GM12891 (cell line): ENCODE data around the gene TPO.

Experiments used
- DNase-seq: peaks from one replicate; pipeline ENCODE4 v3.0.0; 2011; ENCODE audit warnings: low spot score; ENCODE audit not compliant: insufficient read length
- FAIRE-seq: peaks from 2 replicates; lab custom pipeline; 2011; peaks lifted over from hg19 to GRCh38; lab: Jason Lieb, UNC
- PAX5 ChIP-seq: IDR thresholded peaks from 2 replicates; pipeline ENCODE4 v1.6.1; 2011; ENCODE audit warnings: low read length, moderate library complexity, mild to moderate bottlenecking; ENCODE audit not compliant: insufficient read depth, severe bottlenecking
- POLR2A ChIP-seq: IDR thresholded peaks from 2 replicates; pipeline ENCODE4 v1.6.1; 2011; ENCODE audit warnings: low read depth, low read length, control low read depth
- POLR2AphosphoS5 ChIP-seq: IDR thresholded peaks from 2 replicates; pipeline ENCODE4 v1.6.1; 2011; ENCODE audit warnings: low read depth, low read length, control low read depth
- POU2F2 ChIP-seq: IDR thresholded peaks from 2 replicates; pipeline ENCODE4 v1.6.1; 2011; ENCODE audit warnings: low read depth, mild to moderate bottlenecking, control low read depth, low read length, moderate library complexity
- SPI1 ChIP-seq: IDR thresholded peaks from 2 replicates; pipeline ENCODE4 v1.6.1; 2011; ENCODE audit warnings: low read depth, low read length, control low read depth
- TAF1 ChIP-seq: IDR thresholded peaks from 2 replicates; pipeline ENCODE4 v1.6.1; 2011; ENCODE audit warnings: low read depth, low read length, control low read depth

TPO gene

DNA sequence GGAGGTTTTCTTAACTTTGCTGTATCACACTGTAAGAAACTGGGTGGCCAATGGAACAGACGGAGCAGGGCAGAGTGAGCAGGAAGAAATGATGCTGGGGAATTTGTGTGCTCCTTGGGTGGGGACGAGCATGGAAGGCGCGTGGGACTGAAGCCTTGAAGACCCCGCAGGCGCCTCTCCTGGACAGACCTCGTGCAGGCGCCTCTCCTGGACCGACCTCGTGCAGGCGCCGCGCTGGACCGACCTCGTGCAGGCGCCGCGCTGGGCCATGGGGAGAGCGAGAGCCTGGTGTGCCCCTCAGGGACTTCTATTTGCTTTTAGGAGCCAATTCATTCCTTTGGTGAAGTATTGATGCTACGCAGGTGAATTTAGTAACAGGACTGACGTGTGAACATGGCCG is 8.9 kb downstream of the TPO start:
- TF ChIP-seq POU2F2 (no peak), TAF1 (no peak), POLR2A (no peak), PAX5 (no peak), POLR2AphosphoS5 (no peak), SPI1 (no peak)
- FAIRE-seq: no peak
- DNase-seq: no peak

DNA sequence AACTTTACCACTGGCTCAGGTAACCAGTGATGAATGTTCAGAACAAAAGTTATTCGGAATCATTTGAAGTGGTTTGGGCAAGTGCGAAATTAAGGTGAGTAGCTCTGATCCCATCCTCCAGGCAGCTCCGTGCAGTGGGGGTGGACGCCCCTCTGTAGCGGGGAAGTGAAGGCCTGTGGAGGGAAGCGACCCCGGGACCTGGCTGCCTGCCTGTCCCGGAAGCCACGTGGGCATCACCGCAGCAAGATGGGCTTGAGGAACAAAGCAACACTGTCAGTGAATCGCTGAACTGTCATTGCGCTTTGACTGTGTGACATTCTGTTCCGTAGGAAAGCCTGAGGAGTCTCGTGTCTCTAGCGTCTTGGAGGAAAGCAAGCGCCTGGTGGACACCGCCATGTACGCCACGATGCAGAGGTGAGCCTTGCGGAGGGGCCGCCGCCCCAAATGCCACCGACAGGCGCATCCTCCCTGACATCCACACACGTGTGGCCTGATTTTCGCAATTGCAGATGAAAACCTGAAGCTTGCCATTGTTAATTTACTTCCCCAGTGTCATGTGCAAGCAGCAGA is 9.5 kb downstream of the TPO start:
- TF ChIP-seq POU2F2: no peak
- no peak for TF ChIP-seq PAX5
- TF ChIP-seq POLR2A: no peak
- no peak for TF ChIP-seq TAF1
- TF ChIP-seq SPI1: no peak
- no peak for TF ChIP-seq POLR2AphosphoS5
- no peak for DNase-seq
- FAIRE-seq: no peak

DNA sequence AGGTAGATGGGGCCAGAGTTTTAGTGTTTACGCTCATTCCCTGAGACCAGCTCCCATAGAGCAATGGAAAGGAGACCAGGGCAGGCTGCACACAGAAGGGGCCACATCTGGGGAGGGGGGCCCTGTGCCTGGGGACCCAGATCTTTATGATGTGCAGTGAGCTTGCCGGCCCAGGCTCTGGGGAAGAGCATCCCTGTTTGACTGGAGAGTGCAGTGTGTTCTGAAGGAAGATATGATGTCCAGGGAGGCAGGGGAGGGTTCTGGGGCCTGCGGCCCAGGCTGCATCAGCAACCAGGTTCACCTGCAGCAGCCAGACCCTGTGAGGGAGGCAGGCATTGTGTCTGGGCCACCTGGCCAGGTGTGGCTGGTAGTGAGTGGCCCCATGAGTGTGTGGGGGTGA is 13.8 kb downstream of the TPO start:
- no peak for TF ChIP-seq POLR2AphosphoS5
- no peak for TF ChIP-seq POLR2A
- TF ChIP-seq POU2F2: no peak
- TF ChIP-seq SPI1: no peak
- TF ChIP-seq TAF1: no peak
- no peak for TF ChIP-seq PAX5
- no peak for FAIRE-seq
- no peak for DNase-seq

DNA sequence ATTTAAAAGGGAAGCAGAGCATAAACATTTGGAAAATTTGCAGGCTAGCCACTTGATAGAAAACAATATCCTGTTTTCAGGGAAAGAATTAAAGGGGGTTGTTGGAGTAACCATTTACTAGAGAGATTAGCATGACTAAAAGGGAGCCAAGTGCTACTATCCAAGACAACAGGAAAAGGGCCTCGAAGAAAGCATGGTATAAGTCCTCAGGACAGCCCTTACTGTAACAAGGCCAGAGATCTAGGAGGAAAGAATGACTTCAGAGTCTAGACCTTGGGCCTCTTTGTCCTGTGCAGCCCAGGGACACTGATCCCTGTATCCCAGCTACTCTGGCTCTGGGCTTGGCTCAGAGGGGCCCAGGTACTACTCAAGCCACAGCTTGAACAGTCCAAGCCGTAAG is 16.6 kb downstream of the TPO start:
- no peak for DNase-seq
- TF ChIP-seq SPI1 (no peak), POLR2A (no peak), TAF1 (no peak), PAX5 (no peak), POLR2AphosphoS5 (no peak), POU2F2 (no peak)
- no peak for FAIRE-seq

DNA sequence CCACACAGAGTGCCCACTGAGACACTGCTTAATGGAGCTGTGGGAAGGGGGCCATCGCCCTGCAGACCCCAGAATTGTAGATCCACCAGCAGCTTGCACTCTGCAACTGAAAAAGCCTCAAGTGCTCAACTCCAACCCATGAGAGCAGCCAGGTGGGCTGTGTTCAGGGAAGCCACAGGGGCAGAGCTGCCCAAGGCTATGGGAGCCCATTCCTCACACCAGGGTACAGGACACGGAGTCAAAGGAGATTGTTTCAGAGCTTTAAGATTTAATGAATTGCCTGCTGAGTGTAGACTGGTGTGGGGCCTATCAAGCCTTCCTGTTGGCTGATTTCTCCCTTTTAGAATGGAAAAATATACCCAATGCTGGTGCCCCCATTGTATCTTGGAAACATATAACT is 17.2 kb downstream of the TPO start:
- TF ChIP-seq PAX5 (no peak), POU2F2 (no peak), POLR2A (no peak), TAF1 (no peak), POLR2AphosphoS5 (no peak), SPI1 (no peak)
- FAIRE-seq: no peak
- no peak for DNase-seq

DNA sequence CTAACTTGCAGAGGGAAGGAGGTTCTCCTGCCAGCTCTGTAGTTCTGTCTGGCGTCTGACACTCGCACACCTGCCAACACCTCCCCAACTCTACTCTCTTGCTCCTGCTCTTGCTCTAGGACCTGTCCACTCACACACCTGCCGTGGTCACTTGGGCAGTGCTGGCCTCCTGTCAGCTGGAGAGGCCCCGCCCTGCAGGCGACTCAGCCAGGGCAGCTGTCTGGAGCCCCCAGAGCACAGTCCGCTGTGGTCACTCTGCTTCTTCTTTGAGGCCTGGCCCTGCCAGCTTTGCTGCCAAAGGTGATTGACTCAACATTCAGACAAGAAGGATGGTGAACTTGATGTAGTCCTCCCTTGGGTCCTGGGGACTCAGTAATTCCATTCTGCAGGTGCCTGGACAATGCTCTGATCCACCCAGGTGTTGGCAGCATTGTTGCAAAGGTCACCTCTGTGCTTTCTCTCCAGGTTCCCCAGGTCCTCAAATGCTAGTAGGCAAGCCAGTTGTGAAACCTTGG is 18.7 kb downstream of the TPO start:
- TF ChIP-seq PAX5 (no peak), POU2F2 (no peak), SPI1 (no peak), POLR2AphosphoS5 (no peak), POLR2A (no peak), TAF1 (no peak)
- DNase-seq (no peak), FAIRE-seq (no peak)

DNA sequence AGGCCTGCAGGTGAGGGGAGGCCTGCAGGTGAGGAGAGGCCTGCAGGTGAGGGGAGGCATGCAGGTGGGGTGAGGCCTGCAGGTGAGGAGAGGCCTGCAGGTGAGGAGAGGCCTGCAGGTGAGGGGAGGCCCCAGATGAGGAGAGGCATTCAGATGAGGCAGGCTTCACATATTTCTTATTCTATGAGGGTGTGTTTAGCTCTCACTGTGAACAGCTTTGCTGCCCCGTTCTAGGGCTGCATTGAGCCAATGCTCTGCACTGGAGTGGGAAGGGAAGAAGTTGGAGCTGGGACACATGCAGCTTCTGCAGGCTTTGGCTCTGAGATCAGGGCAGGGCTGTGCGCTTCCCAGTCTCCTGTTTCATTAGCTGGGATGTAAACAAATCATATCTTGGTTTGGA is 19.5 kb downstream of the TPO start:
- FAIRE-seq (no peak), DNase-seq (no peak)
- TF ChIP-seq SPI1 (no peak), POLR2A (no peak), TAF1 (no peak), POU2F2 (no peak), POLR2AphosphoS5 (no peak), PAX5 (no peak)

DNA sequence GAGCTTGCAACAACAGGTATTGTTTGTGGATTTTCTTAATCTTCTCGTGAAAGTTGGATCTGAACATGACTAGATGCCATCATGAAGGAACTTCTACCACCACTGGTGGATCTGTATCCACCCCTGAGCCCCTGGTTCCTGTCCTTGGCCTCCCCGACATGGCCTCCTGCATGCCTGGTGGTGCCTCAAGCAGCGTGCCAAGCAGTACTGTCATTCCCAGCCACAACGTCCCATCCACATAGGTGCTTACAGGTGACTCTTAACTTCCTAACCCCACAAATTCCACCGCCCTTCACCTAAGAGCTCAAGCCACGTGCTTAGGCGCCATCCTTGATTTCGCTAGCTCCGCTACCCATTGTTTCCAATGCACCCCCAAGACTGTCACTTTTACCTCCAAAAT is 23.1 kb downstream of the TPO start:
- TF ChIP-seq POLR2A: no peak
- TF ChIP-seq POU2F2: no peak
- no peak for TF ChIP-seq SPI1
- no peak for TF ChIP-seq PAX5
- TF ChIP-seq POLR2AphosphoS5: no peak
- DNase-seq (no peak), FAIRE-seq (no peak)

DNA sequence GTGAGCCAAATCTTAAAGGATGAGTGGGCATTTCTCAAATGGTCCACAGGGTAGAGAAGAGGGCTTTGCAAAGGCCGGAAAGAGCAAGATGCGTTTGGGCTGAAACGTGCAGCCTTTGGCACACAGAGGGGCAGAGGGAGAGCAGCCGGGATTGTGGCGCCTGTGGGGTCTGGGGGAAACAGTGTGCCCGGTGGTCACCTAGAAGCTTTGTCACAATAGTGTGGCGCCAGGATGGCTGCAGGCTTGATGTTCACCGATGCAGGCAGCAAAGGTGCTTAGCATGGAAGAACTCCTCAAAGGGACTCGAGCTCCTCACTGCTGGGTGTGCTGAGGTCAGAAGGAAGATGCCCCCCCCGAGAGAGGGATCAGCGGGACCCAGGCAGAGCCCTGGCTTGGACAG is 23.8 kb downstream of the TPO start:
- no peak for TF ChIP-seq TAF1
- no peak for TF ChIP-seq SPI1
- TF ChIP-seq POU2F2: no peak
- TF ChIP-seq POLR2A: no peak
- TF ChIP-seq POLR2AphosphoS5: no peak
- TF ChIP-seq PAX5: no peak
- DNase-seq (no peak), FAIRE-seq (no peak)

DNA sequence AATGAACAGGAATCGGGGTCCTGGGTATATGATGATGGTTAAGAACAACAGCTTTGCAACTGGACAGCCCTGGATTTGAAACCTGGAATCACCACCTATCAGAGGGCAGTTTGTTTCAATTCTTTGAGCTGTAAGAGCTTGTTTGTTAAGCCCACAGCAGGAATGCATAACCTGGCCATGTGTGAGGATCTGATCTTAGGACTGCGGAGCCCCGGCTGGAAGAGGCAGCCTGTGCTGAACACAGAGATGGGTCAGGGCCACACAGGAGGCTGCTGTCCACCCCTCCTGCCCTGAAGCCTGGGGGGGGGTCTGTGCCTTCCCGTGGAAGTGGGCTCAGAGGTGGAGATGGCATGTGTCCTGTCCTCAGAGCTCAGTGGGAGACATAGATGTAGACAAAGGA is 24.3 kb downstream of the TPO start:
- DNase-seq: no peak
- TF ChIP-seq POLR2AphosphoS5: no peak
- no peak for TF ChIP-seq SPI1
- TF ChIP-seq POLR2A: no peak
- TF ChIP-seq POU2F2: no peak
- no peak for TF ChIP-seq TAF1
- TF ChIP-seq PAX5: no peak
- FAIRE-seq: no peak

DNA sequence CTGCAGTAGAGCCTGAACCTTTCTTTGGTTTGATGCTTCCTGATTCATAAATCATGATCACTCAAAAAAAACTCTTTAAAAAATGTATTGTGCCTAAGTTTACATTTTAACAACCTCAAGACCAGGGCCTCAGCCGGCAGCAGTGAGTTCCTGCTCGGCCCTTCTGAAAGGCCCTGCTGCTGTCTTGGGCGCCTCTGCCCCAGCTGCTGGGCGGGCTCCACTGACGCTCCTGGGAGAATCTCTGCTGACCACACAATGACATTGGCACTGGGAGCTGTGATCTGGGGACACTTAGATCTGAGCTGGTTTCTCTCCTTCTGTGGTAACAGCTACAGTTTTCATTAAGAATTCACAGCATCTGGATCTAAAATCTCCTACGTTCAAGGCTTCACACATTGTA is 25.7 kb downstream of the TPO start:
- no peak for FAIRE-seq
- no peak for DNase-seq
- TF ChIP-seq PAX5 (no peak), TAF1 (no peak), POU2F2 (no peak), SPI1 (no peak), POLR2AphosphoS5 (no peak), POLR2A (no peak)
